Renal pelvis (tissue), 4 donors: Measurements from ENCODE around the gene ERMARD. TPM values are rescaled to one million over a fixed set of nuclear protein-coding genes. Genes with fewer than 3 reads are reported as not detected.

ENCODE experiments used
- DNase-seq: peaks from one replicate; pipeline ENCODE4 v3.0.0-alpha.2; 2013
- polyA plus RNA-seq, 3 donors: library from polyadenylated mRNA; unstranded; fragments of 120-200 nt; gene quantifications; one replicate each; pipeline ENCODE4 v1.2.1, GENCODE V29; 2013; ENCODE audit not compliant: insufficient read length in 3 of 3

Gene ERMARD
- polyA plus RNA-seq, 3 donors: 33.9 to 54.7 (median 52.4) TPM

DNA sequence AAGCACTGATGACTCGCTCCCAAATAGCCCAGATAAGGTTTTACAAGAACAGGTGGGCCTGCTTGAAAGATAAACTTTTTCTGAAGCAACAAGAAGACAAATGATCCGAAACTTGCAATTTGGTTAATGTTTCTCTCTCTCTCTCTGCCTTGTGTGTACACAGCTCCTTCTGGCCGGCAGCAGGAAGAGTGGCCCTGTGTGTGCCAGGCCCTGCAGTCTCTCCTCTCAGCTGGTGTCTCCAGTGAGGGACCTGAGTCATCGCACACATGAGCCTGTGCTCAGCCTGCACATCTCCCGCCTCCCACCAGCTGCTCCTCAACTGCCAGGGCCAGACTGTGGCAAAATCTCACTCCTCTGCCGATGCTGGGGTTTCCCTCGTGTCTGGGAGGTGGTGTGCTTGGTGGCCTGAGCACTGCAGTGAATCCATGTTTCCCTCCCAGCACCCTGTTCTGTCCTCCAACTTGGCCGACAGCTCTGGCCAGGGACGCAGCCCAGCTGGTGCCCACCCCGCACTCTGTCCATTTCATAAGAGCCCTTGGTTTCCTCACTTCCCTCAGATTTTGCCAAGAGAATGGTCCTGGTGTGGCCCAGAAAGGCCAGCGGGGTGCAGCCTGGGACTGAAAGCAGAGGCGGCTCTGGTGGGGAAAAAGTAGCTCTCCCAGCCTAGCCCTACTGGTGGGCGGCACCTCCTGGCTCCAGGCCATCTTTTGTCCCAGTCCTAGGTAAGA lies 49.4 kb downstream of the ERMARD start:
- DNase-seq: peak; percentile 31

- DNase-seq: no peak
Measured at GRCh38 chr6:169801396-169802160, 50.2 kb downstream of the ERMARD start.

DNA sequence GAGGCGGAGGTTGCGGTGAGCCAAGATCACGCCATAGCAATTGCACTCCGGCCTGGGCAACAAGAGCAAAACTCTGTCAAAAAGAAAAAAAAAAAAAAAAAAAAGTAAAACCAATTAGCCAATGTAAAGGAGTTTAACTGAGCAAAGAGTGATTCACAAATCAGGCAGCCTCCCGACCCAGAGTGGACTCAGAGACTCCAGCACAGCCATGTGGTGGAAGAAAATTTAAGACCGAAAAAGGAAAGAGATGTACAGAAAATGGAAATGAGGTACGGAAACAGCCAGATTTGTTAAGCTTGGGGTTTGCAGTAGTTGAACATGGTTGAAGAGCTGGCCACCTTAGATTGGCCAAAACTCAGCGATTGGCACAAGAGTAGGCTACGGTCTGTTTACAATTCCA lies 51.4 kb downstream of the ERMARD start:
- no peak for DNase-seq

GRCh38 chr6:169803271-169803811 lies 51.9 kb downstream of the ERMARD start:
- no peak for DNase-seq

DNA sequence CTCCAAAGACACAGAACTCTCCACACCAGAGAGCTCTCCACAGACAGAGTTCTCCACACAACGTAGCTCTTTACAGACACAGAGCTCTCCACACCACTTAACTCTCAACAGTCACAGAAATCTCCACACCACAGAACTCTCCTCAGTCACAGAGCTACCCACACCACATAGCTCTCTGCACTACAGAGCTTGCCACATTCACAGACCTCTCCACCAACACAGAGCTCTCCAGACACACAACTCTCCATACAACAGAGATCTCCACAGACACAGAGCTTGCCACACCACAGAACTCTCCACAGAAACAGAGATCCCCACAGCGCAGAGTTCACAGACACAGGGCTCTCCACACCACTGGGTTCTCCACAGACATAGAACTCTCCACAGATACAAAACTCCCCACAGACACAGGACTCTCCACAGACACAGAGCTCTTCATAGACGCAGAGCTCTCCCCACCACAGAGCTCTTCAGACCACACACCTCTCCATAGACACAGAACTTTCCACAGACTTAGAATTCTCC lies 52.5 kb downstream of the ERMARD start:
- DNase-seq: no peak

GRCh38 chr6:169804427-169804826 lies 53.0 kb downstream of the ERMARD start:
- no peak for DNase-seq

- DNase-seq: no peak
Measured at GRCh38 chr6:169805242-169805838, 53.9 kb downstream of the ERMARD start.

GRCh38 chr6:169806701-169807100 lies 55.3 kb downstream of the ERMARD start:
- no peak for DNase-seq

DNA sequence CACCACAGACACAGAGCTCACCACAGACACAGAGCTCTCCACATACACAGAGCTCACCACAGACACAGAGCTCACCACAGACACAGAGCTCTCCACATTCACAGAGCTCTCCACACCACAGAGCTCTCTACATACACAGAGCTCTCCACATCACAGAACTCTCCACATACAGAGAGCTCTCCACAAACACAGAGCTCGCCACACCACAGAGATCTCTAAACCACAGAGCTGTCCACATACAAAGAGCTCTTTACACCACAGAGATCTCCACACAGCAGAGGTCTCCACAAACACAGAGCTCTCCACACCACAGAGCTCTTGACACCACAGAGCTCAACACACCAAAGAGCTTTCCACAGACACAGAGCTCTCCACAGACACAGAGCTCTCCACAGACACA lies 55.8 kb downstream of the ERMARD start:
- no peak for DNase-seq

GRCh38 chr6:169807699-169808607 lies 56.5 kb downstream of the ERMARD start:
- no peak for DNase-seq

DNA sequence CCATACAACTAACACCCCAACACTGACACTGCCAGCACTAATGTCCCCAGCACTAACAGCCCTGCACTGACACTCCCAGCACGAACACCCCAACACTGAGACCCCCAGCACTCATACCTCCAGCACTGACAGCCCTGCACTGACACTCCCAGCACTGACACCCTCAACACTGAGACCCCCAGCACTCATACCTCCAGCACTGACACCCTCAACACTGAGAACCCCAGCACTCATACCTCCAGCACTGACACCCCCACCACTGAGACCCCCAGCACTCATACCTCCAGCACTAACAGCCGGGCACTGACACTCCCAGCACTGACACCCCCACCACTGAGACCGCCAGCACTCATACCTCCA lies 57.2 kb downstream of the ERMARD start:
- no peak for DNase-seq

DNA sequence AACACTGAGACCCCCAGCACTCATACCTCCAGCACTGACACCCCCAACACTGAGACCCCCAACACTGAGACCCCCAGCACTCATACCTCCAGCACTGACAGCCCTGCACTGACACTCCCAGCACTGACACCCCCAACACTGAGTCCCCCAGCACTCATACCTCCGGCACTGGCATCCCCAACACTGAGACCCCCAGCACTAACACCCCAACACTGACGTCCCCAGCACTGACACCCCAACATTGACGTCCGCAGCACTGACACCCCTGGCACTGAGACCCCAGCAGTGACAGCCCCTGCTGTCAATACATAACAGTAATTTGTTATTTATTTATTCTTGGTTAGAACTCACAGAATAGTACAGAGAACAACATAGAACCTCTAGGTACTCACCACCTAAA lies 58.0 kb downstream of the ERMARD start:
- DNase-seq: no peak

GRCh38 chr6:169810066-169810989 lies 58.9 kb downstream of the ERMARD start:
- DNase-seq: no peak

GRCh38 chr6:169811072-169811471 lies 59.6 kb downstream of the ERMARD start:
- DNase-seq: no peak

- DNase-seq: no peak
Measured at GRCh38 chr6:169811521-169812256, 60.3 kb downstream of the ERMARD start.

DNA sequence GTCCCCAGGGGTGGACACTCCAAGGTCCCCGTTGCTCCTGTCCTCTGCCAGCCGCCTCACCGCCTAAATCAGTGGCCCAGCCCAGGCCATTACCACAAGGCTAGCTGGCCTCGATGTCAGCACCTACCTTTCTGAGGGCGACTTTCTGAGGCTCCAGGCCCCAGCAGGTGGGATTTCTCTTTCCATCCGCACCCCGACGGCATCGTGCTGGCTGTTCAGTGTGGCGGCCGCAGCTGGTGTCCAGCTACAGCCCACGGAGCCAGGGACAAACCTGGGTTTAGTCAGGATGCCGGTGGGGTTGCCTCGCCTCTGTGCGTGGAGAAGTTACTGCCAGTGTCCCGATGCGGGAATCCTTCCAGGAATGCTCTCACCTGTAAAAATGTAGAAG lies 60.8 kb downstream of the ERMARD start:
- no peak for DNase-seq

DNA sequence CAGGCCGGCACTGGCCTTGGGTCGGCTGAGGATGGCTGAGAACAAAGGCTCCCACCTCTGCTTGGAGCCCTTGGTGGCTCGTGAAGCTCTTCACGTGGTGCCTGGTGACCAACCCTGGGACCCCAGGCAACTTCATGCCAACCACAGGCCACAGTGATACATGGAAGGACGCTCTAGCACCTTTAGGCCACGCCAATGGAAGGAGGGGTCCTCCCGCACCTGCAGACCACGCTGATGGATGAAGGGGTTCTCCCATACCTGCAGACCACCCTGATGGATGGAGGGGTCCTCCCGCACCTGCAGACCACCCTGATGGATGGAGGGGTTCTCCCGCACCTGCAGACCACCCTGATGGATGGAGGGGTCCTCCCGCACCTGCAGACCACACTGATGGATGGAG lies 62.5 kb downstream of the ERMARD start:
- no peak for DNase-seq

GRCh38 chr6:169816054-169816453 lies 64.6 kb downstream of the ERMARD start:
- no peak for DNase-seq

DNA sequence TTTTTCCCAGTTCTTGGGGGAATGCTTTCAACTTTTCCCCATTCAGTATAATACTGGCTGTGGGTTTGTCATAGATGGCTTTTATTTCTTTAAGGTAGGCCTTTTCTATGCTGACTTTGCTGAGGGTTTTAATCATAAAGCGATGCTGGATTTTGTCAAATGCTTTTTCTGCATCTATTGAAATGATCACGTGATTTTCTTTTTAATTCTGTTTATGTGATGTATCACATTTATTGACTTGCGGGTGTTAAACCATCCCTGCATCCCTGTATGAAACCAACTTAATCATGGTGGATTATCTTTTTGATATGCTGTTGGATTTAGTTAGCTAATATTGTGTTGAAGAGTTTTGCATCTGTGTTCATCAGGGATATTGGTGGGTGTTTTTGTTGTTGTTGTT lies 65.6 kb downstream of the ERMARD start:
- no peak for DNase-seq

DNA sequence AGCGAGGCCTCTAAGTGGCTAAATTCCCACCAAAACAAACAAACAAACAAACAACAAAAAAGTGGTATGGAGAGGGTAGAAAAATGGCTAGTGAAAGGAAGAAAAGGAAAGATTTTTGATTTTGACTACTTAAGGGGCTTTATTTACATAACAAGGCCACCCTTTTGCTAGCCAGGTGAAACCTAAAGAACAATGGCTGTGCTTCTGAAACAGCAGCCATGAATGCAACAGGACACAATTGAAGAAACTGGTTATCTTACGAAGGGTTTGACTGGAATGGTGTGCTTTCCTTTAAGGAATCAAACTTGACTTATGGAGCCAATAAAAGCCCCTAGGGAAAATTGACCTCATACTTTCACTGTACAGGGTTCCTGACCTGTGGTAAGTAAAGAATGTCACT lies 68.9 kb downstream of the ERMARD start:
- no peak for DNase-seq
